Measurements from ENCODE around the gene SLC6A1.

The SLC6A1 gene

DNA sequence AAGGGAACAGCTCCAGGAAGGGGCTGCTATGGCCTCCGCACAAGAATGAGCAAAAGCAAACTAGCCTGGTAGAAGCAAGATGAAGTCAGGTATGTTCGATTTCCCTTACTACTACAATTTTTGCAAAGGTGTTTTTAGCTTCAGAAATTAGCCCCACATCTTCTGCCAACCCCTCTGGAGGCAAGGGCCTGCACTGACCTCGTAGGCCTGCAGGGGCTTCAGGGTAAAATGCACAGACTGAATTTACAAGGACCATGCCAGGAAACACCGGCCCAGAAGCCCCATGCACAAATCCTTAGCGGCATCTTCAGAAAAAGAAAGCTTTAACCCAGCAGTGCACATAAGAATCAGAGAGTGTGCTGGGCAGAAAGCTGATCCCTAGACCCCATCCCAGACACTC lies 53.0 kb downstream of the SLC6A1 start:
- DNase-seq (ENCODE audit: low read depth): no peak
- TF ChIP-seq POLR2A (IDR thresholded peaks at IDR 0.05; ENCODE audit: extremely low read depth, insufficient read length): no peak
- TF ChIP-seq, protein P1, sequence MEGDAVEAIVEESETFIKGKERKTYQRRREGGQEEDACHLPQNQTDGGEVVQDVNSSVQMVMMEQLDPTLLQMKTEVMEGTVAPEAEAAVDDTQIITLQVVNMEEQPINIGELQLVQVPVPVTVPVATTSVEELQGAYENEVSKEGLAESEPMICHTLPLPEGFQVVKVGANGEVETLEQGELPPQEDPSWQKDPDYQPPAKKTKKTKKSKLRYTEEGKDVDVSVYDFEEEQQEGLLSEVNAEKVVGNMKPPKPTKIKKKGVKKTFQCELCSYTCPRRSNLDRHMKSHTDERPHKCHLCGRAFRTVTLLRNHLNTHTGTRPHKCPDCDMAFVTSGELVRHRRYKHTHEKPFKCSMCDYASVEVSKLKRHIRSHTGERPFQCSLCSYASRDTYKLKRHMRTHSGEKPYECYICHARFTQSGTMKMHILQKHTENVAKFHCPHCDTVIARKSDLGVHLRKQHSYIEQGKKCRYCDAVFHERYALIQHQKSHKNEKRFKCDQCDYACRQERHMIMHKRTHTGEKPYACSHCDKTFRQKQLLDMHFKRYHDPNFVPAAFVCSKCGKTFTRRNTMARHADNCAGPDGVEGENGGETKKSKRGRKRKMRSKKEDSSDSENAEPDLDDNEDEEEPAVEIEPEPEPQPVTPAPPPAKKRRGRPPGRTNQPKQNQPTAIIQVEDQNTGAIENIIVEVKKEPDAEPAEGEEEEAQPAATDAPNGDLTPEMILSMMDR (IDR thresholded peaks at IDR 0.05; ENCODE audit: low read depth, low read length): no peak
- TF ChIP-seq, protein P2, sequence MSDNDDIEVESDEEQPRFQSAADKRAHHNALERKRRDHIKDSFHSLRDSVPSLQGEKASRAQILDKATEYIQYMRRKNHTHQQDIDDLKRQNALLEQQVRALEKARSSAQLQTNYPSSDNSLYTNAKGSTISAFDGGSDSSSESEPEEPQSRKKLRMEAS (IDR thresholded peaks at IDR 0.05; ENCODE audit: low read depth, low read length): no peak
- no peak for TF ChIP-seq MYC (IDR thresholded peaks at IDR 0.05; ENCODE audit: low read depth, low read length)
- no peak overlapping the region for H3K4me3 ChIP-seq (ENCODE audit: low read depth, low read length)

DNA sequence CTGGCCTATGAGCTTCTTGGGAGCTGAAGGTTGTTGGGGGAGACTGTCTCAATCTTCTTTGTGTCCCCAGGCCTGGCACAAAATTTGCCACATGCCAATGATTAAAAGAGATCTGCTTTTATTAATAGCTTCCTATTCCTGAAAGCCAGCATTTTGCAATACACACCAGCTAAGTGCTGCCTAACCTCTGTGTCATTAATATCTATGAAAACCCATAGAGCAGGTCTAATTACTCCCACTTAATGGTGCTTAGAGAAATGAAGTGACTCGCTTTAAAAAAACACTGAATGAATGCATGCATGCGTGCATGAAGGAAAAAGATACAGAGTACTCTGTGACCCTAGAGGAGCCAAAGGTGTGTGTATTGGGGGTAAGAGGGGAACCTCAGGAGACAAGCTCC lies 55.0 kb downstream of the SLC6A1 start:
- TF ChIP-seq, protein P1 (IDR thresholded peaks at IDR 0.05; ENCODE audit: low read depth, low read length): no peak
- TF ChIP-seq, protein P2 (IDR thresholded peaks at IDR 0.05; ENCODE audit: low read depth, low read length): no peak
- no peak for TF ChIP-seq POLR2A (IDR thresholded peaks at IDR 0.05; ENCODE audit: extremely low read depth, insufficient read length)
- no peak for DNase-seq (ENCODE audit: low read depth)

DNA sequence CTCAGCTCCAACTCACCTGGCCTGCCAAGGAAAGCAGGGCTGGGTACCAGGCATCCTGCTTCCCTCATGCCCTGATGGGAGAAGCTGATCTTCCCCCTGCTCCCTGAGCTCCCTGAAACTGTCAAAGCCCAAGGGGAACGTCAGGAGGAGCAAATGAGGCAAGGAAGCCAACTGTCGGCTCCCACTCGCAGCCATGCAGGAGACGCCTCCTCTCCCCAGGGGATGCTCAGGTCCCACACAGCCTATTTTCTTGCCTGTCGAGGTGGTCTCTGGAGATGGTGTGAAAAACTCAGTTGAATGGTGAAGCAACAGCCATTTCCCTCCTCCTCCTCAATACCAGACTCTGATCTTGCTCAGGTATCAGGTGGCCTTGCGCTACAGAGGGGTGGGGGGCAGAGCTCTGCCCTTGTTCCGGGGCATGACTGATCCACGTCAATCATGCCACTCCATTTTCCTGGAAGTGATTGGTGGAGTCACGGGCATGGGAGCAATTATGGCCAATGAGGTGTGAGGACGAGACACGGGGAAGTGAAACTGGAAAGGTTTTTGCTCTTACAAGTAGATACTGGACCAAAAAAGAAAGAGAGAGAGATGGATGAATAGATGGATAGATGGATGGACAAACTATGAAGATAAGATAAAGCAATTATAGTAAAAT lies 58.2 kb downstream of the SLC6A1 start:
- DNase-seq (ENCODE audit: low read depth): peak; percentile 14
- no peak for TF ChIP-seq MYC (IDR thresholded peaks at IDR 0.05; ENCODE audit: low read depth, low read length)
- no peak for TF ChIP-seq POLR2A (IDR thresholded peaks at IDR 0.05; ENCODE audit: extremely low read depth, insufficient read length)
- TF ChIP-seq, protein P1 (IDR thresholded peaks at IDR 0.05; ENCODE audit: low read depth, low read length): no peak
- TF ChIP-seq, protein P2 (IDR thresholded peaks at IDR 0.05; ENCODE audit: low read depth, low read length): no peak
- no peak overlapping the region for H3K4me3 ChIP-seq (ENCODE audit: low read depth, low read length)

More for the DNA sequence above, 55.0 kb downstream of the SLC6A1 start:
- no peak overlapping the region for H3K4me3 ChIP-seq (ENCODE audit: low read depth, low read length)

DNA sequence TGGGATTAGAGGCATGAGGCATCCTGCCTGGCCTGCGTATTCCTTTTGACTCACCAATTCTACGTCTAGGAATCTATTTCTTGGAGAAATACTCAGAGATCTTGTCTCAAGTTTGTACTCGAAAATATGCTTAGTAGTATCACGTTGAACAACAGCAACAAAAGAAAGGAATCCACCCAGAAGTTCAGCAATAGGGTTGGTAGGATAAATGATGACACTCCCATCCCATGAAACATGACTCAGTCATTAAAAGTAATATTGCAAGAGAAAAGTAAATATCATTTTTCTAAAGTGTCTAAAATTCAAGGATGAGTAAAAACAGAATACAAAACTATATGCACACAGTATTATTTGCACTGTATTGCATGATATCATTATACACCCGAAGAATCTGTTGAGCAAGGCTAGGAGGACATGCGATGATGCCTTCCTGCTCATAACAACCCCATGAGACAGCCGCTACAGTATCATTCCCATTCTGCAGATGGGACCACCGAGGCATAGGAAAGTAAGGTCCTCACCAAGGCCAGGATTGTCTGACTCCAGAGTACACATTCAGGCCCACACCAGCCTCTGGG lies 61.5 kb downstream of the SLC6A1 start:
- DNase-seq (ENCODE audit: low read depth): no peak
- H3K4me3 ChIP-seq (ENCODE audit: low read depth, low read length): no peak overlapping the region
- TF ChIP-seq POLR2A (IDR thresholded peaks at IDR 0.05; ENCODE audit: extremely low read depth, insufficient read length): no peak
- TF ChIP-seq, protein P2 (IDR thresholded peaks at IDR 0.05; ENCODE audit: low read depth, low read length): no peak
- TF ChIP-seq MYC (IDR thresholded peaks at IDR 0.05; ENCODE audit: low read depth, low read length): no peak

DNA sequence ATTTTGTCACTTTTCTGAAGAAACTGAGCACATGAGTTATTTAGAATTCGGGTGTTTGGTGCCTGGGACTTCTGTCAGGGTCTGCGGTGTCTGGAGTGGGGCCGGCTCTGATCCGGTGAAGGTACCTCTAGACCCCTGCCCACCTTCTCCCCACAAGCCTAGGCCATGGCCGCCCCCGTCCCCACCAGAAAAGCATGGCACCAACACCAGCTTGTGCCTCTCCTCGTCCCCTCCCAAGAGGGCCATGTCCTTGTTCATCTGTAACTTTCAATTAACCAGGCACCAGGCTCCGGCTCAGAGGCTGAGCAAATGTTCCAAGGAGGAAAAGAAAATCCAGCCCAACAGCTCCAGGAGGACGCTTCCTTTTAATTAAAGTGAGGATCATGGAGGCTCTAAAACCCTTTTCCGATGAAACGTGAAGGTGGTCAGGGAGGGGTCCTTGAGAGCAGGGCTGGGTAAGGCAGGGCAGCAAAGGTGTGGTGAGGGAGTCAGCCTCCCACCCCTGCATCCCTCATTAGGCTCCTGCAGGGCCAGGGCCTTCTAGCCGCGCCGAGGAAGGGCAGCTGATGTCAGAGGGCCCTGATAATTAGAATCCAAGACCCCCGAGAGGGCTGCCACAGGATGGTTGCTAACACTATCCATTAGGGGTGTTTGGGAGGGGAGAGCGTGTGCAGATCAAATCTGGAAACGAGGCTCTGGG lies 62.3 kb downstream of the SLC6A1 start:
- TF ChIP-seq MYC (IDR thresholded peaks at IDR 0.05; ENCODE audit: low read depth, low read length) (no peak), POLR2A (IDR thresholded peaks at IDR 0.05; ENCODE audit: extremely low read depth, insufficient read length) (no peak)
- no peak overlapping the region for H3K4me3 ChIP-seq (ENCODE audit: low read depth, low read length)
- DNase-seq (ENCODE audit: low read depth): no peak

DNA sequence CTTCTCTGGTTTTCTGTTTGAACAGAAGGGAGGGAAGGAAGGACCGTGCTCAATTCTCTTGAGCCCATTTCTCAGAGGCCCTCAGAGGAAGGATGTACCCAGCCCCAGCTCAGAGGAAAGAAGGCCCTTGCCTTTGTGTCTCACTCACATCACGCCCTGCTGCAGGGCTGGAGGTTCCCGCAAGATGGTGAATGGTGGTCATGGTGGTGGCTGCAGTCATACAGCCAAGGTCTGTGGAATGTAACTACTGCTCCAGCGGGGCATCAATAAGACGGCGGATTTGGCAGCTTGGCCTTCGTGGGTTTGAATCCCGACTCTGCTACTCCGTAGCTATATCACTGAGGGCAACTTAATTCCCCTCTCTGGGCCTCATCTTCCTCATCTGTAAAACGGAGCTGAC lies 62.9 kb downstream of the SLC6A1 start:
- no peak for TF ChIP-seq POLR2A (IDR thresholded peaks at IDR 0.05; ENCODE audit: extremely low read depth, insufficient read length)
- DNase-seq (ENCODE audit: low read depth): no peak
- no peak overlapping the region for H3K4me3 ChIP-seq (ENCODE audit: low read depth, low read length)

DNA sequence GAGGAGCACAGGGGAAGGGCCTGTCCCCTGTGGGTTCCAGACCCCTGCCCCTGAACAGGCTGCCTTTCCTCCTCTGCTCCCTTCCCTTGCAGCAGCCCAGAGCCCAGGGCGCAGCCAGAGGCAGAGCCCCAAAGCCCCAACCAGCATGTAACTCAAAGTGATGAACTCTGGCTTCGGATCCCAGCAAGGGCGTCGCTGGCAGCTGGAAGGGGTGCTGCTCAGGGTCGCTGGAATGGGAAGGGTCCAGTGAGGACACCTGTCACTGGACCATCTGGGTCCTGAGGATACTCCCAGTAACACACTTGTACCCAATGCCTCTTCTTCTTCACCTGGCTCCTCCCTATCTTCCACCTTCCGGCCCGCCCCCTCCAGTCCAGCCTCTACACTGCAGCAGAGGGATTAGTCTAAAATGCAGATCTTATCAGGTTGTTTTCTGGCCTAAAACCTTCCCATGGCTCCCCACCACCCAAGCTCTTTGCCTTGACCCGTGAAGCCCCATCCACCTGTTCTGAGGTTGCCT lies 64.0 kb downstream of the SLC6A1 start:
- no peak overlapping the region for H3K4me3 ChIP-seq (ENCODE audit: low read depth, low read length)
- no peak for DNase-seq (ENCODE audit: low read depth)
- no peak for TF ChIP-seq MYC (IDR thresholded peaks at IDR 0.05; ENCODE audit: low read depth, low read length)
- TF ChIP-seq, protein P1 (IDR thresholded peaks at IDR 0.05; ENCODE audit: low read depth, low read length): no peak
- TF ChIP-seq POLR2A (IDR thresholded peaks at IDR 0.05; ENCODE audit: extremely low read depth, insufficient read length): no peak
- TF ChIP-seq, protein P2 (IDR thresholded peaks at IDR 0.05; ENCODE audit: low read depth, low read length): no peak

Data from NB4 (cell line).